Fibroblast of skin of scalp (primary cell): ENCODE measurements around the gene PEX7.
A peak's percentile ranks its signal among the peaks of the same experiment; 100 is the strongest.
"Not testable (repeated sequence)": the region's sequence is repeated elsewhere in the genome, so short reads cannot be mapped to it uniquely, and the experiment has no call there.

Experiments used
- DNase-seq: peaks from one replicate; pipeline ENCODE4 v3.0.0-alpha.2; 2013

Gene PEX7

DNA sequence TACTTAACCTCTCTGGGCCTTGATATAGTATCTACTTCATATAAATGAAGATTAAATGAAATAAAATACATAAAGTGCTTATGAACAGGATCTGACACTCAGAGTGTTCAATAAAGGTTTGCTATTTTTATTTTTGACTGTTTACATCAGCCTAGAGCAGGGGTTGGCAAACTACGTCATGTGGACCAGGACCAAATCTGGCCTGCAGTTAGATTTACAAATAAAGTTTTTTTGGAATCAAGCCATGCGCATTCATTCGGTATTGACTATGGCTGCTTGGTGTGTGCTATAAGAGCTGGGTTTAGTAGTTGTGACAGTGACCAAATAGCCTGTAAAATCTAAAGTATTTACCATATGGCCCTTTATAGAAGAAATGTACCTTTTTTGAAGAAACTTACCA is 20.8 kb downstream of the PEX7 start:
- DNase-seq, result no peak

DNA sequence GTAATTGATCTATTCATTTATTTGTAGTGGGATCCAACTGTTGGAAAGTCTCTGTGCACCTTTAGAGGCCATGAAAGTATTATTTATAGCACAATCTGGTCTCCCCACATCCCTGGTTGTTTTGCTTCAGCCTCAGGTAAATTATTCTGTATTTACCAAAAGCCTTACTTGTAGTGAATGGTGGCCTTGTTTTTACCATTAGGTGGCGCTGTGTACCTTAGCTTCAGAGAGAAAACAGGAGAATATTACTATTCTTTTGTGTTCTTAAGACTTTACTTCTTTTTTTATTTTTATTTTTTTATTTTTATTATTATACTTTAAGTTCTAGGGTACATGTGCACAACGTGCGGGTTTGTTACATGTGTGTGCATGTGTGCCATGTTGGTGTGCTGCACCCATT is 23.7 kb downstream of the PEX7 start:
- DNase-seq, result peak; percentile 62

- DNase-seq, result not testable (repeated sequence)
Measured at GRCh38 chr6:136846477-136846876, 24.1 kb downstream of the PEX7 start.

DNA sequence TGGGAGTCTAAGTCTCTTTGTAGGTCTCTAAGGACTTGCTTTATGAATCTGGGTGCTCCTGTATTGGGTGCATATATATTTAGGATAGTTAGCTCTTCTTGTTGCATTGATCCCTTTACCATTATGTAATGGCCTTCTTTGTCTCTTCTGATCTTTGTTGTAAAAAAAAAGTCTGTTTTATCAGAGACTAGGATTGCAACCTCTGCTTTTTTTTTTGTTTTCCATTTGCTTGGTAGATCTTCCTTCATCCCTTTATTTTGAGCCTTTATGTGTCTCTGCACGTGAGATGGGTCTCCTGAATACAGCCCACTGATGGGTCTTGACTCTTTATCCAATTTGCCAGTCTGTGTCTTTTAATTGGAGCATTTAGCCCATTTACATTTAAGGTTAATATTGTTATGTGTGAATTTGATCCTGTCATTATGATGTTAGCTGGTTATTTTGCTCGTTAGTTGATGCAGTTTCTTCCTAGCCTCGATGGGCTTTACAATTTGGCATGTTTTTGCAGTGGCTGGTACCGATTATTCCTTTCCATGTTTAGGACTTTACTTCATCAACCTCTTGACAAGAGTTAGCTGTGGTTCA is 27.7 kb downstream of the PEX7 start:
- DNase-seq, result peak; percentile 4

DNA sequence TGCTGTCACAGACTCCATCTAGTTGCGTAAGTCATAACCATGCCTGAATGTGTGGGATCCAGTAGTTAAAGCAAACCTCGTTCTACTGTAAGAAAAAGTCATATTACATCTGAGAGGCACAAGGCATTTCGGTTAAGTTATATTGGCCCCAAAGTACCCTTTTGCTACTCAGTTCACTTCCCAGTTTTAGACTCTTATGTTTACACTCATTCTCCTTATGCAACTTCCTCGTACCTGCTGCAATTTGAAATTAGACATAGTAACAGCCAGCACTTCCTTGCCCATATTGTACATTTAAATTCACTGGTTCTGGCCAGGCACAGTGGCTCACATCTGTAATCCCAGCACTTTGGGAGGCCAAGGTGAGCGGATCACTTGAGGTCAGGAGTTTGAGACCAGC is 37.0 kb downstream of the PEX7 start:
- no peak for DNase-seq

DNA sequence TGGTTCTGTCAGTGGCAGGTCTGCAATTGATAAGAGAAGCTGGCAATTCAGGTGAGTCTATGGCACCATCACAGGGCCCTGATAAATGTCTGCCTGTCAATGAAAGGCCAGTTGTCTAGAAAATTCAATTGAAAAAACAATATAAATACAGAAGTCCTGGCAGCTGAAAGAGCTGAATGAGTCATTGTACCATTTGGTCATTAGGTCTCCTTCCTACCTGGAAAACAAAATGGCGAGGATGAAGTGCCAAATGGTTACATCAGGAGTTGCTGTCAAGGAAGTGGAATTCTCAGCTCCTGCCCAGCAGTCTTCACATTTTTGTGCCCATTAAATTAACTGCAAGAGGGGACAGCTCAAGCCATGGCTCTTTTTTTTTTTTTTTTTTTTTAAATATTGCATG is 37.7 kb downstream of the PEX7 start:
- DNase-seq, result no peak

- no peak for DNase-seq
Measured at GRCh38 chr6:136862662-136863061, 40.3 kb downstream of the PEX7 start.

DNA sequence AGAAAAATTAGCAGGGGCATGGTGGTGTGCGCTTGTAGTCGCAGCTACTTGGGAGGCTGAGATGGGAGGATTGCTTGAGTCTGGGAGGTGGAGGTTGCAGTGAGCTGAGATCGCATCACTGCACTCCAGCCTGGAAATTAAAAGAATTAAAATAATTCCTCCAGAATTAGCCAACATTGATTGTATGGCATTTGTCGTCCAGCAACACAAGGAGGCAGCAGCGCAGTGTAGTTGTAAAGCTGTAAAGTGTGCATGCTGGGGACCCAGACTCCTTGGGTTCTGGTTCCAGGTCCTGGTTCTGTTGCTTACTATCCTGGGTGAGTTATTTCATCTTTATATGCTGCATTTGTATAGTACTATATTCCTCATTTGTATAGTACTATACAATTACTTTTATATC is 41.4 kb downstream of the PEX7 start:
- DNase-seq, result no peak

DNA sequence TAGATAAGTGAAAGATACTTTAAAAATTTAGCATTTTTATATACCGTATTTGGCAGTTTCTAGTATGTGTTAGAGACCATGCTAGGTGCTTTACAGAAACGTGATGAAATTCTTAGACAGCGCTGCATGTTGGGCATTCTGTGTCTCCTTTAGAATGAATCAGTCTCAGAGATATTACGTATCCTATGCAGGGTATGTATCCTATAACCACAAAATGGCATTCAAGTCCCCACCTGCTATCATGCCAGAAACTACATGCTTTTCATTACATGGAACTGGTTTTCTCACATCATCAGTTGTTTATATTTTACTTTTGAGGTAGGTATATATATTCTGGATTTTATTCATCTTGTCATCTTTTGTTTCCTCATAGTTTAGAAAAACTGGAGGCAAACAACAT is 42.3 kb downstream of the PEX7 start:
- DNase-seq, result no peak

- peak; percentile 22 for DNase-seq
Measured at GRCh38 chr6:136866872-136867416, 44.6 kb downstream of the PEX7 start.

GRCh38 chr6:136869451-136869850 is 47.1 kb downstream of the PEX7 start:
- no peak for DNase-seq

- no peak for DNase-seq
Measured at GRCh38 chr6:136873748-136874147, 51.4 kb downstream of the PEX7 start.

GRCh38 chr6:136876469-136876868 is 54.1 kb downstream of the PEX7 start:
- not testable (repeated sequence) for DNase-seq

DNA sequence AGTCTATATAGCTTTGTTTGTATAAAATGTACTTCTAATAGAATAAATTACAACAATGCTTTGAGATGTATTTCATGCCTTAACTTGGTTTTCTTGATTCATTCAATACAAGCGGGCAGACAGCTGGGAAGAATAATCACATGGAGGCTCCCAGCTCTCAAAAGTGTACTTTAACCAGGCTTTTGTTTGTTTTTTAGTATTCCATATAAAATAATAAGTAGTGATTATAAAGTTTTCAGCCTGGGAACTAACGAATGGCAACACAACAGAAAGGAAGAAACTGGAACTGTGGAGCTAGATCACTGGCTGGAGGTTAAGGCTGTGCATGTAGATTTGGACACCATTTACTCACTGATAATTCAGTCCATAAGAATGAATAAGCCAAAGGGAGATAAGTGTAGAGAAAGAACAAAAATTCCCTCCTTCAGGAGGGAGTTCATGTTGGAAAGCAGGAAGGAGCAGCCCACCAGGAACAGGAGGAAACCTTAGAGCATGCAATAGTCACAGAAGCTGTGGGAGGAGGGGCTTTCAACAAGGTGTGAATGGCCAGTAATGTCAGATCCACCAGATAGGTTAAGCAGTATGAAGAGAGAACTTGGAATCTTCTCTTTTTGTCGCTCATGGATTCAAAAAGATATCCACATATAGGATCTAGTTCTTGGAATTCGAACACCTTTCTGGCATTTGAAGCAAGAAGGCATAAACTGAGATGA is 58.5 kb downstream of the PEX7 start:
- DNase-seq, result no peak

DNA sequence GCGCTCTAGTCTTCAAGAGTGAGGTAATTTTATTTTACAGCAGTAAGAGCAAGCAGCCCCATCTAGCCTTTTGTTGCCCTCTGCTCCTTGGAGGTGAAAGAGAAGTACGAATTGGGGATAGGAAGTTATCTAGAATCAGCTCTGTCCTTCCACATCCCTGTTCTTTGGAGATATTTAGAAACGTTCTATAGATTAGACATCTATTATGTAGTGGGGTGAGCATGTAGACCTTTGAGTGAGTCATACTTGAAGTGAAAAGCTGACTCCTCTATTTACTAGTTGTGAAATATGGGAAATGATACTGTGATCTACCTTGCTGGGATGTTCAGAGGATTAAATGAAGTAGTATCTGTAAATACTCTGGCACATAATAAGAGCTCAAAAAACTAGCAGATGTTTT is 63.7 kb downstream of the PEX7 start:
- no peak for DNase-seq

DNA sequence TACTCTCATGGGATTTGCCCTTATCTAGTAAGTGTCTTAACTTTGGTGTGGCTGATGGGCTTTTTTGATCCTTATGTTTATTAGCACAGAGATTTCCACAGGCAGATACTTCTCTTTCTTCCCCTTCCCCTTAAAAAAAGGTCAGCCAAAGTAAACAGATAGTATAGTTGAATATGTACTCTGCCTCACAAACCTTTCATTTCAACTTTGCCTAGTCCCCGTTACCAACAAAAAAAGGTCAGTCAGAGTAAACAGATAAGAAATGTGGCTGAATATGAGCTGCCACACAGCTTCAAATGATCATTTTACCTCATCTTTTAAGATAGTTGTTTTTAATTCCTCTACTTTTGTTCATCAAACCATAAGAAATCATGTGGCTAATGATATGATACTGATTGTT is 65.6 kb downstream of the PEX7 start:
- DNase-seq, result no peak

DNA sequence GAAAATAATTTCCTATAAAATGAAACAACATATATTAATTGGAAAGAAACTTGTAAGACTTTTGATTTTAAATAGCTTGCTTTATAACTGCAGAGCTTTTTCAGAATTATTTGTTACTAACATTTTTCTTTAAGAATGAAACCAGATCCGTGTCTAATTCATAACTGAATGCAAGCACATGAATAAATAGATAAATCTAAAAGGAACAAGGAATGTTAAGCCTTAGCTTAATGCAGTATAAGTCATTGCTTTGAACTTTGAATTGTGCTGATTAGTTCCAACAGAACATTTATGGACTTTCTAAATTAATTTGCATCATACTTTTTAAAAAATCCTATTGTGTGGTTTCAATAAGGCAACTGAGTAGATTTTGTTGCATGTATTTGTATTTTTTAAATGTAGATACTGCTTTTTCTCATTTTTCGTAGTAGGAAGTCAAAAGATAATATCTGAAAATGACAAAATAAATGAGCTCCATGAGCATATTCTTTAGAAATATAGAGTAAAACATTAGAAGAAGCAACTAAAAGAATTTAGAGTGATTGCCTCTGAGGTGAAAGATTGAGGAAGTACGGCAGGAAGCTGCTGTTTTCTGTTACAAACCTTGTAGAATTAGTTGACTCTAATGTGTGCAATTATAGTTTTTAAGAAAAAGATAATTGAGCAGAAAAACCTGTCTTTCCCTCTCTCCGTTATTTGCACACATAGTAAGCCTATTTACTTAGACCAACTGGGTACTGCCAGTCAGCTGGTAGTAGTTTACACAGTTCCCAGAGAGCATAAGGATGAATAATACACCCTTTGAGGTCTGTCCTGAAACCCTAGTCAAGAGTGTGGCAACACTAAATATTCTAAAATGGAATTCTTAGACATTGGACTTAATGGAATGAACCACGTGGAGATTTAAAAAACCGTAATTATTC is 67.1 kb downstream of the PEX7 start:
- DNase-seq, result no peak

DNA sequence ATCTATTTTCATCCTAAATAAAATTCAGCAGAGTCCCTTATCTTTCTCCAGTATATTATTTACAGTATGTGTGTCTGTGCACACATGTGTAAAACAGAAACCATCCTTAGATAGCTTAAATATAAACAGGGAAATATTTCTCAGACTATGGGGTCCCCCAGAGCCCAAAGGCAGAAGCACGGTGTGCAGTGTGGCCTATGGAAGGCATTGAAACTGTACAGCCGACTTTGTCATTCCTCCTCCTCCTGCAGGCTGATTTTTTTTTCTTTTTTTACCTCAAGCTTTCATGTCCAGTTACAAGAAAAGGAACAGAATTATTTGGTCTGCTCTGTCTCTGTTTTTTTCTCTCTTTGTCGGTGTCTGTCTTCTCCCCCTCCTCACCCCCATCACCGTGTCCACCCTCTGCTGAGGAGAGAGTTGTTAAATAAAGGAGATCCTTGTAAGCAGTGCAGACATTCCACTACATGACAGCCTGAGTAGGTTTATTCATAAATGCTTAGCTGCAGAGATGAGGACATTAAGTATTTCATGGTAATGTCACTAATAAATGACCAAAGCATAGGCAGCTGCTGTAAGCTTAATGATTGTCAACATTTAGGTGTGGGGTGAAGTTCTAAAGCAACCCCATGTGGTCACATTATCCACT is 67.9 kb downstream of the PEX7 start:
- DNase-seq, result no peak

DNA sequence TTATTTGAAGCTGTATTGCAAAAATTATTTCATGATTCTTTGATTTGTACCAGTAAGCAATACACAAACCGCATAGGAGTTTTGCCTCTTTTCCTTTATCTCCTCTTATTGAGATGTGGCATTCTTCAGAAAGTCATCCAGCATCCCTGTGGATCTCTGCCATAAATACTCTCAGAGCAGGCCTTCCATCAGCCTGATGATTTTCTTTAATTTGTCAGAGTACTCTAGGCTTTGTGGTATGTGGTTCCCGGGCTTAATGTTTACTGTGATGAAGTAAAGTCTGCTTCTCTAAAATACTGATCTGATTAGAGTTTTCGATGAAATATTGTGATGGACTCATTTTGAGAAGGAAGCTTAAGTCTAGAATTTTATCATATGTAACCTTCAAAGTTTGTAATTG is 68.6 kb downstream of the PEX7 start:
- no peak for DNase-seq

DNA sequence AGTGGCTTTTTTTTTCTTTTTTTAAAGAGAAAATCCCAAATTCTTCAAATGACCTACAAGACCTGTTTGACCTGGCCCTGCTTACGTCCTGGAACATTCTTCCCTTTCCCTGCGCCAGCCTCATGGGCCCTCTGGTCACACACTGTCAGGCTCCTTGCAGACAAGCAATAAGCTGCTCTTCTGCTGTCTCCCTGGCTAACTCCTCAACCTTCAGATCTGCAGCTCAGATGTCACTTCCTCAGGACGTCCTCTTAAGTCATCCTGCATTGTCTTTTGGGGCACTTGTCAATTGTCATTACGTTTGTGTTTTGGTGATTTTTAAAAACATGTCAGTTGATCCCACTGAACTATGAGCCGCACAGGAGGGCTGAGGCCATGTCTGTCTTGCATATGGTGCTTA is 70.8 kb downstream of the PEX7 start:
- no peak for DNase-seq

DNA sequence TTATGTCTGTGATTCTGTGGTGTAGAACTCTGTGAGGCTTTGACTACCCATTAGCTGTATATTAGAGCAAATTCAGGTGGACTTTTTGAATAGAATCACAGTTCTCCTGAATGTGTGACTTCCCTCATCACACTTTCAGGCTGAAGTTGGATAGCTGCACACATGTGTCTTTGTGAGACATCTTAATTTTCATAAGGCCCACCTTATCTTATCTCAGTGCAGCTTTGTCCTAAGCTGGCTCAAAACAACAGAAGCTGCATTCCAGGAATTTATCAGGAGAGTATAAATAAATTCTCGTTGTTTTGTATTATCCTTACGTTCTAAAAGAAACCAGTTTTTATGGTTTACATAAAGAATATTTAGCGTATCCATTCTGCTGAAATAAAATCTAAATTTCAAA is 73.5 kb downstream of the PEX7 start:
- no peak for DNase-seq

GRCh38 chr6:136897071-136897470 is 74.7 kb downstream of the PEX7 start:
- no peak for DNase-seq
